G401.6 (cell line): ENCODE data around the gene NSD1.
"Not testable (repeated sequence)": the region's sequence is repeated elsewhere in the genome, so short reads cannot be mapped to it uniquely, and the experiment has no call there.

Experiments used
- FAIRE-seq: peaks from 2 replicates; lab custom pipeline; 2012; peaks lifted over from hg19 to GRCh38; lab: Jason Lieb, UNC

Gene NSD1

GRCh38 chr5:177332896-177333260, 199.3 kb downstream of the NSD1 start:
- FAIRE-seq, result no peak

GRCh38 chr5:177333420-177334154, 200.0 kb downstream of the NSD1 start:
- no peak for FAIRE-seq

- no peak for FAIRE-seq
Observed at GRCh38 chr5:177334155-177334551, 200.6 kb downstream of the NSD1 start.

GRCh38 chr5:177334781-177335700, 201.5 kb downstream of the NSD1 start:
- no peak for FAIRE-seq

- FAIRE-seq, result no peak
Observed at GRCh38 chr5:177335701-177336065, 202.1 kb downstream of the NSD1 start.

- no peak for FAIRE-seq
Observed at GRCh38 chr5:177336112-177336511, 202.5 kb downstream of the NSD1 start.

- no peak for FAIRE-seq
Observed at GRCh38 chr5:177336603-177337494, 203.3 kb downstream of the NSD1 start.

- FAIRE-seq, result no peak
Observed at GRCh38 chr5:177338251-177339106, 204.9 kb downstream of the NSD1 start.

GRCh38 chr5:177339107-177339638, 205.6 kb downstream of the NSD1 start:
- no peak for FAIRE-seq

- not testable (repeated sequence) for FAIRE-seq
Observed at GRCh38 chr5:177343000-177343399, 209.4 kb downstream of the NSD1 start.

GRCh38 chr5:177343777-177344176, 210.2 kb downstream of the NSD1 start:
- no peak for FAIRE-seq

GRCh38 chr5:177344891-177345290, 211.3 kb downstream of the NSD1 start:
- no peak for FAIRE-seq

GRCh38 chr5:177346820-177347219, 213.2 kb downstream of the NSD1 start:
- FAIRE-seq, result no peak

- FAIRE-seq, result no peak
Observed at GRCh38 chr5:177347699-177348098, 214.1 kb downstream of the NSD1 start.

GRCh38 chr5:177349362-177349647, 215.7 kb downstream of the NSD1 start:
- no peak for FAIRE-seq

- no peak for FAIRE-seq
Observed at GRCh38 chr5:177349762-177350161, 216.2 kb downstream of the NSD1 start.
